Measurements from ENCODE around the gene RERE.

RERE gene

GRCh38 chr1:8406011-8406410 lies 411.4 kb downstream of the RERE start:
- no peaks in the 10 kb centered on the region for H3K27me3 ChIP-seq (ENCODE audit: control insufficient read depth, low read length)
- H4K20me1 ChIP-seq (ENCODE audit: control insufficient read depth, insufficient read depth, low read depth, low read length): peaks cover 13% of the 10 kb centered on the region
- H3K36me3 ChIP-seq (ENCODE audit: control insufficient read depth, low read length): peaks cover 64% of the 10 kb centered on the region
- H3K4me2 ChIP-seq (ENCODE audit: low read length): no peak overlapping the region
- H3K79me2 ChIP-seq (ENCODE audit: control insufficient read depth, low read length): peaks cover 84% of the 10 kb centered on the region
- TF ChIP-seq EZH2phosphoT487 (IDR thresholded peaks at IDR 0.05; ENCODE audit: borderline replicate concordance, low read length): no peak
- TF ChIP-seq, protein P1, sequence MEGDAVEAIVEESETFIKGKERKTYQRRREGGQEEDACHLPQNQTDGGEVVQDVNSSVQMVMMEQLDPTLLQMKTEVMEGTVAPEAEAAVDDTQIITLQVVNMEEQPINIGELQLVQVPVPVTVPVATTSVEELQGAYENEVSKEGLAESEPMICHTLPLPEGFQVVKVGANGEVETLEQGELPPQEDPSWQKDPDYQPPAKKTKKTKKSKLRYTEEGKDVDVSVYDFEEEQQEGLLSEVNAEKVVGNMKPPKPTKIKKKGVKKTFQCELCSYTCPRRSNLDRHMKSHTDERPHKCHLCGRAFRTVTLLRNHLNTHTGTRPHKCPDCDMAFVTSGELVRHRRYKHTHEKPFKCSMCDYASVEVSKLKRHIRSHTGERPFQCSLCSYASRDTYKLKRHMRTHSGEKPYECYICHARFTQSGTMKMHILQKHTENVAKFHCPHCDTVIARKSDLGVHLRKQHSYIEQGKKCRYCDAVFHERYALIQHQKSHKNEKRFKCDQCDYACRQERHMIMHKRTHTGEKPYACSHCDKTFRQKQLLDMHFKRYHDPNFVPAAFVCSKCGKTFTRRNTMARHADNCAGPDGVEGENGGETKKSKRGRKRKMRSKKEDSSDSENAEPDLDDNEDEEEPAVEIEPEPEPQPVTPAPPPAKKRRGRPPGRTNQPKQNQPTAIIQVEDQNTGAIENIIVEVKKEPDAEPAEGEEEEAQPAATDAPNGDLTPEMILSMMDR (IDR thresholded peaks at IDR 0.05; ENCODE audit: low read depth, low read length, poor library complexity, severe bottlenecking): no peak
- H3K4me3 ChIP-seq (ENCODE audit: low read length): no peak overlapping the region
- no peaks in the 10 kb centered on the region for H3K9me2 ChIP-seq (replicated peaks; ENCODE audit: control insufficient read depth, low read length)
- peaks cover 30% of the 10 kb centered on the region for H3K4me1 ChIP-seq (ENCODE audit: control insufficient read depth, low read length)
- no peaks in the 10 kb centered on the region for H3K9me3 ChIP-seq (ENCODE audit: control insufficient read depth, insufficient read depth, low read length)
- H3F3A ChIP-seq (ENCODE audit: control insufficient read depth, insufficient read depth): no peaks in the 10 kb centered on the region
- no peak overlapping the region for H3K27ac ChIP-seq (ENCODE audit: low read depth, low read length)

DNA sequence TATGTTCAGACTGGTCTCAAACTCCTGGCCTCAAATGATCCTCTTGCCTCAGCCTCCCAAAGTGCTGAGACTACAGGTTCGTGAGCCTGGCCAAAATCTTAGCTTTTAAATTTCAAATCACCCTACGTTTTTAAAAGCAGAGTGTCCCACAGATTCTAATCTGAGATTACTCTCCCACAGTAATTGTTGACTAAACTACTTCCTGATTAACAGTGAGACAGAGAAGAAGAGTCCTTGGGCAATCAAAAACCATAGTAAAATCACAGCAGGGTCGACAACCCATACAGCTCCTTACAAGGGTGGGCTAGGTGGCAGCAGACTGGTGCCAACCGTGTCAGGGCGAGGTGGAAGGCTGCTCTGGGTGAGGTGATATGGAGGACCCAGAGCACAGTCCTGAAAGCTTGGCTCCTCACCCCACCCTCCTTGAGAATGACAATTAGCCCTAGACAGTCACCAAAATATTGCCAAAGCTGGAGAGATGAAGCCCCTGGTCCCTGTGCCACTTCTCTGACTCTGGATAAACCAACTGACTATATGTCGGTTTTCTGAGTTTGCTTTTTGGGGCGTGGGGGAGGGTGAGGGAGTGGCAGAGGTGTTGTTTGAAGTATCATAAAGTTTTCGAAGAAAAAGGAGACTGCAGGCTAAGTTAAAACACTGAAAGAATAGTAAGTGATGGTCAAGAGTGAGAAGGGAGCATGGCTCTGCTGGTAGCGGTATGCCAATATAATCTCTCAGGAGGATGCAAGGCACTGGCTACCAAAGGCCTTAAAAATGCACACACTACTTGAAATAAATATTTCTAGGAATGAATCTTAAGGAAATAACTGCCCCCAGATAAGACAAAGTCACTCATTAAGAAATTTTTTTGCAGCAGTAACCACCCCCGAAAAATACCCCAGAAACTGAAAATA lies 412.7 kb downstream of the RERE start:
- Histone ChIP-seq H3K36me3 (ENCODE audit: control insufficient read depth, low read length) (peaks cover 59% of the 10 kb centered on the region), H3K79me2 (ENCODE audit: control insufficient read depth, low read length) (peaks cover 79% of the 10 kb centered on the region), H3K9me2 (replicated peaks; ENCODE audit: control insufficient read depth, low read length) (no peaks in the 10 kb centered on the region), H3K9me3 (ENCODE audit: control insufficient read depth, insufficient read depth, low read length) (no peaks in the 10 kb centered on the region), H3K27ac (ENCODE audit: low read depth, low read length) (no peak overlapping the region), H3K4me3 (ENCODE audit: low read length) (no peak overlapping the region), H3K4me1 (ENCODE audit: control insufficient read depth, low read length) (peaks cover 29% of the 10 kb centered on the region), H3F3A (ENCODE audit: control insufficient read depth, insufficient read depth) (no peaks in the 10 kb centered on the region), H3K4me2 (ENCODE audit: low read length) (no peak overlapping the region), H4K20me1 (ENCODE audit: control insufficient read depth, insufficient read depth, low read depth, low read length) (peaks cover 10% of the 10 kb centered on the region; the same call in 1 of the 2 replicates), H3K27me3 (ENCODE audit: control insufficient read depth, low read length) (no peaks in the 10 kb centered on the region)
- no peak for TF ChIP-seq EZH2phosphoT487 (IDR thresholded peaks at IDR 0.05; ENCODE audit: borderline replicate concordance, low read length)
- TF ChIP-seq, protein P1 (IDR thresholded peaks at IDR 0.05; ENCODE audit: low read depth, low read length, poor library complexity, severe bottlenecking): no peak

DNA sequence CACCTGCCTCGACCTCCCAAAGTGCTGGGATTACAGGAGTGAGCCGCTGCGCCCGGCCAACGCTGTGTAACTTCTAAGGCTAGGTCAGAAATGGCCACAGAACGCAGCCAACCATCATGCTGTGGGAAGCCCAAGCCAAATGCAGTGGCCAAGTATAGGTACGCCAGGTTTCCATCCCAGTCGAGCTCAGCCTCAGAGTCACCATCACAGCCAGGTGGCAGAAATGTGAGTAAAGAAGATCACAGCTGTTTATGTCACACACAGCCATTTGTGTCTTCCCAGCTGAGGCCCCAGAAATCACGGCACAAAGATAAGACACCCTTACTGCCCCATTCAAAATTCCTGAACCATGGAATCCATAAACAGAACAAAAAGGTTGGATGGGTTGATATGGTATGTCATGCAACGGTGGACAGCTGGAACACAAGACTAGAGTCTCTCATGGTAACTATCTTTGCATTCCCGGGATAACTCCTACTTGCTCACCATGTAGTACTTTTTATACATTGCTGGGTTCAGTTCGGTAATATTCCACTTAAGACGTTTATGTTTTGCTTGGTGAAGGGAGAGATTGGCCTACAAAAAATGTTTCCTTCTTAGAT lies 415.2 kb downstream of the RERE start:
- H4K20me1 ChIP-seq (ENCODE audit: control insufficient read depth, insufficient read depth, low read depth, low read length): peaks cover 10% of the 10 kb centered on the region; the same call in 1 of the 2 replicates
- no peak overlapping the region for H3K27ac ChIP-seq (ENCODE audit: low read depth, low read length)
- no peak overlapping the region for H3K4me2 ChIP-seq (ENCODE audit: low read length)
- no peaks in the 10 kb centered on the region for H3K27me3 ChIP-seq (ENCODE audit: control insufficient read depth, low read length)
- H3K4me1 ChIP-seq (ENCODE audit: control insufficient read depth, low read length): peaks cover 42% of the 10 kb centered on the region
- H3K9me3 ChIP-seq (ENCODE audit: control insufficient read depth, insufficient read depth, low read length): no peaks in the 10 kb centered on the region
- TF ChIP-seq, protein P1 (IDR thresholded peaks at IDR 0.05; ENCODE audit: low read depth, low read length, poor library complexity, severe bottlenecking): no peak
- TF ChIP-seq EZH2phosphoT487 (IDR thresholded peaks at IDR 0.05; ENCODE audit: borderline replicate concordance, low read length): no peak
- no peaks in the 10 kb centered on the region for H3K9me2 ChIP-seq (replicated peaks; ENCODE audit: control insufficient read depth, low read length)
- peaks cover 76% of the 10 kb centered on the region for H3K79me2 ChIP-seq (ENCODE audit: control insufficient read depth, low read length)
- H3F3A ChIP-seq (ENCODE audit: control insufficient read depth, insufficient read depth): peaks cover 12% of the 10 kb centered on the region; the same call in 1 of the 2 replicates
- H3K36me3 ChIP-seq (ENCODE audit: control insufficient read depth, low read length): peaks cover 58% of the 10 kb centered on the region
- H3K4me3 ChIP-seq (ENCODE audit: low read length): no peak overlapping the region
